Fibroblast of skin of right biceps (primary cell): Measurements from ENCODE around the gene ADD2.

Experiments
- DNase-seq: peaks from one replicate; pipeline ENCODE4 v3.0.0-alpha.2; 2013

ADD2 gene

GRCh38 chr2:70692256-70692655, 75.7 kb downstream of the ADD2 start:
- DNase-seq, result no peak

- DNase-seq, result no peak
Measured at GRCh38 chr2:70691497-70692140, 76.4 kb downstream of the ADD2 start.

GRCh38 chr2:70690846-70691245, 77.2 kb downstream of the ADD2 start:
- DNase-seq, result no peak

GRCh38 chr2:70688427-70688826, 79.6 kb downstream of the ADD2 start:
- no peak for DNase-seq

- DNase-seq, result no peak
Measured at GRCh38 chr2:70687461-70687795, 80.6 kb downstream of the ADD2 start.

- DNase-seq, result peak; percentile 95
Measured at GRCh38 chr2:70686577-70687460, 81.2 kb downstream of the ADD2 start.

GRCh38 chr2:70685771-70686171, 82.2 kb downstream of the ADD2 start:
- peak; percentile 36 for DNase-seq

GRCh38 chr2:70684846-70685622, 83.0 kb downstream of the ADD2 start:
- no peak for DNase-seq

GRCh38 chr2:70683455-70683854, 84.5 kb downstream of the ADD2 start:
- DNase-seq, result no peak

GRCh38 chr2:70680735-70681134, 87.3 kb downstream of the ADD2 start:
- DNase-seq, result no peak

GRCh38 chr2:70679259-70679658, 88.7 kb downstream of the ADD2 start:
- DNase-seq, result peak; percentile 36

- DNase-seq, result no peak
Measured at GRCh38 chr2:70678576-70679143, 89.3 kb downstream of the ADD2 start.

- DNase-seq, result no peak
Measured at GRCh38 chr2:70676301-70677035, 91.5 kb downstream of the ADD2 start.

GRCh38 chr2:70675862-70676261, 92.1 kb downstream of the ADD2 start:
- DNase-seq, result no peak

- DNase-seq, result no peak
Measured at GRCh38 chr2:70674636-70675430, 93.2 kb downstream of the ADD2 start.

GRCh38 chr2:70673041-70673647, 94.9 kb downstream of the ADD2 start:
- no peak for DNase-seq

GRCh38 chr2:70671092-70671675, 96.8 kb downstream of the ADD2 start:
- peak; percentile 72 for DNase-seq

GRCh38 chr2:70670626-70671025, 97.4 kb downstream of the ADD2 start:
- no peak for DNase-seq

GRCh38 chr2:70670202-70670601, 97.8 kb downstream of the ADD2 start:
- no peak for DNase-seq

- no peak for DNase-seq
Measured at GRCh38 chr2:70668911-70669310, 99.1 kb downstream of the ADD2 start.

GRCh38 chr2:70668432-70668831, 99.6 kb downstream of the ADD2 start:
- DNase-seq, result no peak
